Heart left ventricle (tissue), 16 donors: ENCODE data around the gene LIMS2. TPM values are rescaled to one million over a fixed set of nuclear protein-coding genes. Genes with fewer than 3 reads are reported as not detected.
A peak's percentile ranks its signal among the peaks of the same experiment; 100 is the strongest.

Source experiments
- ATAC-seq, 4 donors: fragments of 200-7000 bp; cut with Tn5 transposase; one replicate each; pipeline ENCODE4 v1.9.1; 2020 to 2022; ENCODE audit warnings: moderate library complexity in 4 of 4, mild to moderate bottlenecking in 3 of 4, moderate number of reproducible peaks in 1 of 4
- DNase-seq, 5 donors: peaks; one replicate each; pipeline ENCODE4 v3.0.0-alpha.2; 2020
- H3K27ac ChIP-seq, 12 donors: fragments of 200-600 bp; sonication (generic) in 4 of 12; one replicate each; pipeline versions ENCODE4 v1.5.0 to v1.8.0; 2016 to 2022; ENCODE audit warnings: mild to moderate bottlenecking in 2 of 12
- H3K27me3 ChIP-seq, 9 donors: fragments of 200-600 bp; sonication (generic) in 2 of 9; one replicate each; pipeline versions ENCODE4 v1.5.1 to v1.8.0; 2016 to 2022; ENCODE audit warnings: mild to moderate bottlenecking in 3 of 9
- H3K36me3 ChIP-seq, 9 donors: fragments of 200-600 bp; sonication (generic) in 2 of 9; one replicate each; pipeline versions ENCODE4 v1.5.0 to v1.8.0; 2018 to 2022; ENCODE audit warnings: mild to moderate bottlenecking in 2 of 9
- H3K4me1 ChIP-seq, 12 donors: fragments of 200-600 bp; sonication (generic) in 4 of 12; one replicate each; pipeline versions ENCODE4 v1.5.0 to v1.8.0; 2016 to 2022; ENCODE audit warnings: mild to moderate bottlenecking in 3 of 12
- H3K4me3 ChIP-seq, 12 donors: fragments of 200-600 bp; sonication (generic) in 4 of 12; one replicate each; pipeline versions ENCODE4 v1.5.0 to v1.8.0; 2017 to 2022; ENCODE audit warnings: mild to moderate bottlenecking in 9 of 12, moderate library complexity in 4 of 12
- H3K9me3 ChIP-seq, 12 donors: fragments of 200-600 bp; sonication (generic) in 4 of 12; one replicate each; pipeline versions ENCODE4 v1.5.0 to v1.8.0; 2016 to 2022; ENCODE audit warnings: mild to moderate bottlenecking in 1 of 12
- CTCF ChIP-seq, 12 donors: fragments of 200-600 bp; sonication (generic) in 4 of 12; IDR thresholded peaks; one replicate each; pipeline versions ENCODE4 v1.5.0 to v1.8.0; 2018 to 2022; ENCODE audit warnings: antibody characterized with exemption in 12 of 12, mild to moderate bottlenecking in 5 of 12
- POLR2A ChIP-seq, 2 donors: fragments of 450-650 bp; IDR thresholded peaks; one replicate each; pipeline ENCODE4 v1.6.1; 2017; ENCODE audit warnings: antibody characterized with exemption in 2 of 2, mild to moderate bottlenecking in 2 of 2, moderate library complexity in 2 of 2
- WGBS, 4 donors: extraction: QIAGEN DNeasy Blood & Tissue Kit in 2 of 4; methylation state at CpG; one replicate each; pipeline versions ENCODE4 v1.1.5 to v1.1.7; 2013 to 2018; 5-methylcytosine and 5-hydroxymethylcytosine counted together
- intact Hi-C, 10 donors: fragments of 100-400 bp; cut with DNase I; formaldehyde crosslinking; loops; one replicate each; pipeline versions ENCODE4 v1.11.1 to v1.14.2; 2022
- polyA plus RNA-seq, 2 donors: library from polyadenylated mRNA; stranded (reverse); fragments of 200-250 nt; gene quantifications; one replicate each; pipeline ENCODE4 v1.2.3, GENCODE V29; 2013
- total RNA-seq, 9 donors: library from RNA; depleted of rRNA in 2 of 9; stranded (reverse); fragments of >200 nt in 2 of 9; fragmentation: NEBNext Ultra II Directional in 3 of 9; extraction: Animal tissue kit (Norgen Biotek cat#: 25700) in 3 of 9; gene quantifications; one replicate each; pipeline versions ENCODE4 v1.1.0 to v1.2.4, GENCODE V29; 2016 to 2023
- donor health status: ischemic (EF 13 %, LVEDD 7.1; RV severe dilation, severe dysfunction).
- donor health status: healthy with polysubstance abuse.
- donor health status: DM: no; HTN: yes; CAD: no.
- donor health status: DM: no; HTN: no; CAD: no.
- donor health status: ischemic (EF 25% LVEDD 6.9; RV normal size, moderate dysfunction).
- donor health status: ischemic (EF 25% LVEDD 5.7; RV mildly dilated, moderate dysfunction).
- donor health status: healthy.
- donor health status: DM: yes; HTN: yes; CAD: no.
- donor health status: ischemic (EF 35%, LVEDD 5.7; RV mildly dilated, moderate dysfunction).
- donor health status: nonischemic (EF 11% LVEDD 7.7; RV severe dilation, severe dysfunction).
- donor health status: DM: yes; HTN: yes; CAD: no.
- donor health status: PGD.
- donor health status: ischemic (EF 29% LVEDD 5.4; RV normal size, mild dysfunction).
- donor health status: nonischemic (EF 23%, LVEDD 6.1; RV moderate dilation, normal function).

The LIMS2 gene
- total and polyA plus RNA-seq, 11 donors: 97.1 to 293 (median 158) TPM

GRCh38 chr2:127657232-127657595 lies 18.1 kb downstream of the LIMS2 start:
- peaks cover 0 to 54% (median 38%) of the 10 kb centered on the region in 9 donors for H3K36me3 ChIP-seq
- ATAC-seq (no peak), DNase-seq (peak in 4 of 5 donors; percentile 10 to 55 (median 24))
- H3K27ac ChIP-seq: peak overlapping the region; percentile 47 to 98 (median 86)
- peaks cover 39 to 100% (median 97%) of the 10 kb centered on the region in 12 donors for H3K4me1 ChIP-seq
- H3K27me3 ChIP-seq: no peaks in the 10 kb centered on the region
- WGBS, 4 donors: 88 to 100% (median 90%) methylated on average over 7 to 17 of the region's 17 CpGs
- intact Hi-C loops: no loop called here
- no peak for TF ChIP-seq CTCF (IDR thresholded peaks at IDR 0.05)
- TF ChIP-seq POLR2A (IDR thresholded peaks at IDR 0.05): no peak
- H3K9me3 ChIP-seq: no peaks in the 10 kb centered on the region
- H3K4me3 ChIP-seq: no peak overlapping the region

- no peaks in the 10 kb centered on the region for H3K27me3 ChIP-seq
- H3K4me1 ChIP-seq: peaks cover 37 to 100% (median 97%) of the 10 kb centered on the region in 12 donors
- peak overlapping the region; percentile 47 to 98 (median 84) for H3K27ac ChIP-seq
- 59 to 73% (median 68%) methylated on average over 14 to 15 of the region's 15 CpGs for WGBS, 4 donors
- intact Hi-C loops: no loop called here
- TF ChIP-seq POLR2A (IDR thresholded peaks at IDR 0.05): no peak
- H3K4me3 ChIP-seq: no peak overlapping the region
- peaks cover 0 to 54% (median 39%) of the 10 kb centered on the region in 9 donors for H3K36me3 ChIP-seq
- DNase-seq: peak in 4 of 5 donors; percentile 10 to 49 (median 44)
- ATAC-seq: no peak
- no peaks in the 10 kb centered on the region for H3K9me3 ChIP-seq
Observed at GRCh38 chr2:127656569-127657231, 18.6 kb downstream of the LIMS2 start.

- DNase-seq (peak; percentile 61 to 88 (median 68)), ATAC-seq (peak; percentile 35 to 58 (median 52))
- TF ChIP-seq CTCF (IDR thresholded peaks at IDR 0.05) (no peak), POLR2A (IDR thresholded peaks at IDR 0.05) (no peak)
- peak overlapping the region; percentile 47 to 98 (median 84) for H3K27ac ChIP-seq
- H3K9me3 ChIP-seq: no peaks in the 10 kb centered on the region
- intact Hi-C loops: no loop called here
- H3K36me3 ChIP-seq: peaks cover 0 to 61% (median 43%) of the 10 kb centered on the region in 9 donors
- peaks cover 31 to 100% (median 96%) of the 10 kb centered on the region in 12 donors for H3K4me1 ChIP-seq
- no peak overlapping the region for H3K4me3 ChIP-seq
- WGBS, 4 donors: 44 to 66% (median 54%) methylated on average over 16 of the region's 16 CpGs
- H3K27me3 ChIP-seq: no peaks in the 10 kb centered on the region
Observed at GRCh38 chr2:127655209-127656073, 19.9 kb downstream of the LIMS2 start.

- intact Hi-C loops: loop anchor here in 2 of 10 donors (5.0 kb wide), 2 partner anchors 37 to 47 kb away; partner anchors contain the start of gene SFT2D3 (in 1 of the 2)
- peak in 2 of 5 donors; percentile 27 to 44 for DNase-seq
- no peak for ATAC-seq
Observed at GRCh38 chr2:127654838-127655175, 20.5 kb downstream of the LIMS2 start.

More at GRCh38 chr2:127654838-127655175, 20.5 kb downstream of the LIMS2 start:
- TF ChIP-seq POLR2A (IDR thresholded peaks at IDR 0.05): no peak
- TF ChIP-seq CTCF (IDR thresholded peaks at IDR 0.05): no peak
- WGBS, 4 donors: 81 to 90% (median 85%) methylated on average over 7 to 8 of the region's 8 CpGs
- no peak overlapping the region for H3K4me3 ChIP-seq
- H3K9me3 ChIP-seq: no peaks in the 10 kb centered on the region
- H3K27ac ChIP-seq: peak overlapping the region; percentile 47 to 98 (median 84)
- H3K4me1 ChIP-seq: peaks cover 31 to 100% (median 96%) of the 10 kb centered on the region in 12 donors
- H3K27me3 ChIP-seq: no peaks in the 10 kb centered on the region
- peaks cover 0 to 60% (median 43%) of the 10 kb centered on the region in 9 donors for H3K36me3 ChIP-seq
